Peyer's patch (tissue), 4 donors: ENCODE data around the gene MED31. TPM values are rescaled to one million over a fixed set of nuclear protein-coding genes. Genes with fewer than 3 reads are reported as not detected.

Experiments
- DNase-seq, 3 donors: peaks; one replicate each; pipeline ENCODE4 v3.0.0-alpha.2; 2017 to 2019
- H3K27ac ChIP-seq, 4 donors: fragments of 200-600 bp; sonication (generic); one replicate each; pipeline ENCODE4 v1.5.1; 2016 to 2019
- H3K27me3 ChIP-seq, 2 donors: fragments of 200-600 bp; sonication (generic); one replicate each; pipeline ENCODE4 v1.5.1; 2019
- H3K36me3 ChIP-seq, 3 donors: fragments of 200-600 bp; sonication (generic); one replicate each; pipeline ENCODE4 v1.5.1; 2016 to 2019
- H3K4me1 ChIP-seq, 4 donors: fragments of 200-600 bp; sonication (generic); one replicate each; pipeline ENCODE4 v1.5.1; 2016 to 2019
- H3K4me3 ChIP-seq, 4 donors: fragments of 200-600 bp; sonication (generic); 1 replicate in 3 of 4; 2 replicates in 1 of 4; pipeline ENCODE4 v1.5.1; 2016 to 2019; ENCODE audit warnings: mild to moderate bottlenecking in 1 of 4
- H3K9me3 ChIP-seq, 4 donors: fragments of 200-600 bp; sonication (generic); one replicate each; pipeline ENCODE4 v1.5.1; 2016 to 2019; ENCODE audit warnings: mild to moderate bottlenecking in 1 of 4
- POLR2A ChIP-seq, 2 donors: fragments of 450-650 bp; IDR thresholded peaks; one replicate each; pipeline ENCODE4 v1.5.1; 2017; ENCODE audit warnings: antibody characterized with exemption in 2 of 2, mild to moderate bottlenecking in 2 of 2, moderate library complexity in 2 of 2
- total RNA-seq, 4 donors: library from RNA; depleted of rRNA; stranded (reverse); fragments of >200 nt; gene quantifications; one replicate each; pipeline ENCODE4 v1.1.0, GENCODE V29; 2016
- TF ChIP-seq, protein P1 (sequence below), 6 experiments: fragments of 450-650 bp in 4 of 6; fragments of 200-600 bp in 2 of 6; sonication (generic) in 1 of 6; IDR thresholded peaks; one replicate each; pipeline ENCODE4 v1.5.1; 2017 to 2019; ENCODE audit warnings: antibody characterized with exemption in 6 of 6, mild to moderate bottlenecking in 3 of 6, moderate library complexity in 1 of 6

Gene MED31
- total RNA-seq, 4 donors from 2014 or later = 2.0 to 4.9 (median 3.1) TPM

DNA sequence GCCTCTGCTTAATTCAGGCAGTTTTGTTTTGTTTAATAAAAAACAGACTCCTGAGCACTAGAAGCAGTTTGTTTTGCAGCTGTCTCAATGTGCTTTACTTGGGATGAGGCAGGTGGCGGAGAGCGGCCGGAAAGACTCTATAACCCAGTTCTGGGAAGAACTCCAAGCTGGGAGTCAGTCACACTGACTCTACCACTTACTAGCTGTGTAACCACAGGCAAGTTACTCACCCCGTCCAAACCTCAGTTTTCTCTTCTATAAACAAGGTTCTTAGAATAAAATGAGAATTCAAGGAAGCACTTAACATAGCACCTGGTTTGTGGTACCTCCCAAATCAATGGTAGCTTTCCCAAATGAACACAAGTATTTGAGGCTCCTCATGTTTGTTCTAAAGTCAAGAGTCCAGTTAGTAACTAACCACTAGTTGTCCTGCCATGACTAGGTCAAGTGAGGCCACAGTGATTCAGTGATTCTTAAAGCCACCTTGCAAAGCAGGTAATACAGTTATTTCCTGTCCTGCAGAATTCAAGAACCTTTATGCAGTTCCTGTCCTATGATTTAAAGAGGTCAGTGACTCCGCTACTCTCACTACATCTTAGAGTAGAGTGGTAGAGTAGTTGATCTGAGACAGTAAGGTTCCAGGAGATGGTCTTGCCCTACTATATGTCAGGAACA, 7.8 kb downstream of the MED31 start:
- Histone ChIP-seq H3K4me3 (no peak overlapping the region), H3K9me3 (no peaks in the 10 kb centered on the region), H3K27ac (no peak overlapping the region), H3K27me3 (no peaks in the 10 kb centered on the region), H3K4me1 (peaks cover 5 to 22% (median 11%) of the 10 kb centered on the region in 4 donors), H3K36me3 (peaks cover 0 to 29% (median 0%) of the 10 kb centered on the region in 3 donors)
- TF ChIP-seq, protein P1, sequence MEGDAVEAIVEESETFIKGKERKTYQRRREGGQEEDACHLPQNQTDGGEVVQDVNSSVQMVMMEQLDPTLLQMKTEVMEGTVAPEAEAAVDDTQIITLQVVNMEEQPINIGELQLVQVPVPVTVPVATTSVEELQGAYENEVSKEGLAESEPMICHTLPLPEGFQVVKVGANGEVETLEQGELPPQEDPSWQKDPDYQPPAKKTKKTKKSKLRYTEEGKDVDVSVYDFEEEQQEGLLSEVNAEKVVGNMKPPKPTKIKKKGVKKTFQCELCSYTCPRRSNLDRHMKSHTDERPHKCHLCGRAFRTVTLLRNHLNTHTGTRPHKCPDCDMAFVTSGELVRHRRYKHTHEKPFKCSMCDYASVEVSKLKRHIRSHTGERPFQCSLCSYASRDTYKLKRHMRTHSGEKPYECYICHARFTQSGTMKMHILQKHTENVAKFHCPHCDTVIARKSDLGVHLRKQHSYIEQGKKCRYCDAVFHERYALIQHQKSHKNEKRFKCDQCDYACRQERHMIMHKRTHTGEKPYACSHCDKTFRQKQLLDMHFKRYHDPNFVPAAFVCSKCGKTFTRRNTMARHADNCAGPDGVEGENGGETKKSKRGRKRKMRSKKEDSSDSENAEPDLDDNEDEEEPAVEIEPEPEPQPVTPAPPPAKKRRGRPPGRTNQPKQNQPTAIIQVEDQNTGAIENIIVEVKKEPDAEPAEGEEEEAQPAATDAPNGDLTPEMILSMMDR (IDR thresholded peaks at IDR 0.05) = no peak
- TF ChIP-seq POLR2A (IDR thresholded peaks at IDR 0.05) = no peak
- no peak for DNase-seq

DNA sequence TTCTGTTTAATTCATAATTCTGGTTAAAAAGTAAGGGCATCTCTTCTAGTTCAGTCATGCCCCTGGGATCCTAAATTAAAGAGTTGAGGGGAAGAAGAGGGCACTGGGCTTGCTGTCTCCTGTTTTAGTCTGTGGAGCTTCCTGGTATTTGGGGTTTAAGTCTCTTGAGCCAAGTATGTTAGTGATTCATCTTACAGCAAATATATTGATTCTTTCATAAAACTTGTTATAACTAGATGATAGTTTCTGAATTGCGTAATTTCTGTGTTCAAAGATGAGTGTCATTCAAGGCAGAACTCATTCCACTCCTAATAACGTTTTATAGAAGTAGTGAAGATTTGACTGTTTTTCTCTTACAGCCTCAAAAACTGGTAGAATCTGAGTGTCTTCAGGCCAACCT, 8.8 kb downstream of the MED31 start:
- H3K4me3 ChIP-seq = no peak overlapping the region
- H3K36me3 ChIP-seq = peaks cover 0 to 29% (median 0%) of the 10 kb centered on the region in 3 donors
- peaks cover 5 to 27% (median 11%) of the 10 kb centered on the region in 4 donors for H3K4me1 ChIP-seq

DNA sequence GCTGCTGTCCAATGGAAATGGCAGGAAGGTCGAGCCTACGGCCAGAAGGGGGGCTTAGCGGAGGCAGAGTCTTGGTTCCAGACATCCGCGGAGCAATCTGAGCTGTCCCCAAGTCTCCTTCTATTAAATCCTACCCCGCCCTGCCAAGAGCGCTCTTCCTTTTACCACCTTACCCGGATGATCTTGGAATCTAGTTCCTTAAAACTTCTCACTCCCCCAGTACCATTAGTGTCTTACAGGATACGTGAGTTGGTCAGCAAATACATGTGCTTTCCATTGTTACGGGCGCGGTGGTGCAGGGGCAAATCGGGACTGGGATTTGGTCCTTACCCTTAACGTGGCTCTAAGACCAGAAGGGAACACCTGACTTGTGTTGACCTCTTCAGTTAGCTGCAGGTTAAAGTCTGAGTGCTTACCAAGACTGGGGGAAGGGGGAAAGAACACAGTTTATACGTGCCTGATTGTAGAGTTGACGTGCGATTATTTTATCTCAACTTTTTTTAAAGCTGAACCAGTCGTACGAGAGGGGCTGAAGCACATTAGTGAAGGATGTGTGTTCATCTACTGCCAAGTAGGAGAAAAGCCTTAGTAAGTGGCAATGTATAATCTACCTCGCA, 10.1 kb downstream of the MED31 start:
- peaks cover 5 to 27% (median 11%) of the 10 kb centered on the region in 4 donors for H3K4me1 ChIP-seq
- no peak for DNase-seq

More for the DNA sequence above, 8.8 kb downstream of the MED31 start:
- H3K9me3 ChIP-seq = no peaks in the 10 kb centered on the region
- no peak for DNase-seq
- H3K27me3 ChIP-seq = no peaks in the 10 kb centered on the region
- no peak overlapping the region for H3K27ac ChIP-seq
- TF ChIP-seq, protein P1 (IDR thresholded peaks at IDR 0.05) = no peak
- TF ChIP-seq POLR2A (IDR thresholded peaks at IDR 0.05) = no peak

DNA sequence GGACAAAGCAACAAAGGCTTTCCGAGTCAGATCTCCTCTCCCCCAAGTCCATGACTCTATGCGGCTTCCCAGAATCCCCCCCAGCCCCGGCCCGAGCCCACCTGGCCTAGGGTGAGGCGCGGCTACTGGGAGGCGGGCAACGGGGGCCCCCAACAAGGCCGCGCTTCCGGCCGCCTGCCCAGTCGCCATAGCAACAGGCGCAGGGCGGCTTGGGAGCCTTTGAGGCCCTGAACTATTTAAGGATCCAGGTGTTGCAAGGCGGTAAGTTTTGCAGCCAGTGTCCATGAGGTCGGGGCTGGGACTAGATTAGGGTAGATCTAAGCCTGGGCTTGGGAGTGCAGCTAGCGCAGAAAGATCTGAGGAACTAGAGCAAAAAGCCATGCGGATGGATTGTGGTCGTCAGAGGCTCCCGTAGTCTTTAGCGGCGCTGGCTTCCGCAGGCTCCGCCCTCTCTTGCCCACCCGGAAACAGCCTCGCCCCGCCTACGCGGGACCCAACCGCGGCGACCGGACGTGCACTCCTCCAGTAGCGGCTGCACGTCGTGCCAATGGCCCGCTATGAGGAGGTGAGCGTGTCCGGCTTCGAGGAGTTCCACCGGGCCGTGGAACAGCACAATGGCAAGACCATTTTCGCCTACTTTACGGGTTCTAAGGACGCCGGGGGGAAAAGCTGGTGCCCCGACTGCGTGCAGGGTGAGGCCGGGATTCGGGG, 10.7 kb downstream of the MED31 start, which contains the start of the genes KIAA0753 and TXNDC17:
TSS of gene KIAA0753 (minus strand) at position 176 of the 711 bp plus-strand sequence. CDS start 5,608 bp downstream, outside the sequence.
TSS of gene TXNDC17 (plus strand) at position 525 of the 711 bp plus-strand sequence. CDS start at position 548, 23 bp downstream.
- Histone ChIP-seq H3K4me3 (peak within 1 kb of the TSS; percentile 56 to 87 (median 76)), H3K9me3 (no peaks in the 10 kb centered on the region), H3K36me3 (peaks cover 0 to 29% (median 0%) of the 10 kb centered on the region in 3 donors), H3K4me1 (peaks cover 5 to 27% (median 11%) of the 10 kb centered on the region in 4 donors), H3K27me3 (no peaks in the 10 kb centered on the region), H3K27ac (peak within 1 kb of the TSS; percentile 85 to 89 (median 85))
- TF ChIP-seq, protein P1 (IDR thresholded peaks at IDR 0.05) = no peak
- TF ChIP-seq POLR2A (IDR thresholded peaks at IDR 0.05) = peak; percentile 90 to 92
- peak; percentile 93 to 97 (median 94) for DNase-seq

More for the DNA sequence above, 10.1 kb downstream of the MED31 start:
- H3K36me3 ChIP-seq = peaks cover 0 to 29% (median 0%) of the 10 kb centered on the region in 3 donors
- no peaks in the 10 kb centered on the region for H3K27me3 ChIP-seq
- H3K4me3 ChIP-seq = peak overlapping the region; percentile 56 to 87 (median 76)
- H3K27ac ChIP-seq = peak overlapping the region; percentile 85 to 89 (median 85)
- TF ChIP-seq POLR2A (IDR thresholded peaks at IDR 0.05) = peak in 1 of 2 donors; percentile 3
- TF ChIP-seq, protein P1 (IDR thresholded peaks at IDR 0.05) = no peak
- H3K9me3 ChIP-seq = no peaks in the 10 kb centered on the region
